Caco-2 (cell line): ENCODE data around the gene HDGF. TPM values are rescaled to one million over a fixed set of nuclear protein-coding genes. Genes with fewer than 3 reads are reported as not detected.

Experiments used
- BruUV-seq: library from RNA; stranded (reverse); fragments of 400-500 nt; replicated peaks from 2 replicates; lab custom pipeline; 2021; lab: Mats Ljungman, UMichigan
- CTCF ChIA-PET: fragments of 300-600 bp; sonication (Branson Sonifier 250); formaldehyde crosslinking; loops from one replicate; lab custom pipeline; 2022; ENCODE audit warnings: antibody characterized with exemption; lab: Charles Lee
- POLR2A ChIA-PET: fragments of 300-600 bp; sonication (Branson Sonifier 250); formaldehyde crosslinking; loops from one replicate; lab custom pipeline; 2022; ENCODE audit warnings: antibody characterized with exemption; lab: Charles Lee
- DNase-seq, 2 experiments: peaks; one replicate each; pipeline versions ENCODE4 v3.0.0 to v3.0.0-alpha.2; 2020 to 2022
- H3K27me3 ChIP-seq: replicated peaks from 2 replicates; pipeline ENCODE4 v1.6.0; 2011; ENCODE audit warnings: low read length; ENCODE audit not compliant: control insufficient read depth, insufficient read depth
- H3K36me3 ChIP-seq: 2 replicates; pipeline ENCODE4 v1.5.1; 2011; ENCODE audit warnings: low read length; ENCODE audit not compliant: control insufficient read depth, insufficient read depth
- H3K4me1 ChIP-seq: fragments of 250-450 bp; sonication (Bioruptor Pico); 2 replicates; pipeline ENCODE4 v1.5.1; 2020; ENCODE audit warnings: mild to moderate bottlenecking
- H3K4me3 ChIP-seq: 2 replicates; pipeline ENCODE4 v1.5.1; 2011; ENCODE audit warnings: low read depth, mild to moderate bottlenecking, control low read depth, low read length
- H3K9me3 ChIP-seq: fragments of 250-450 bp; sonication (Bioruptor Pico); 2 replicates; pipeline ENCODE4 v1.5.1; 2020; ENCODE audit warnings: mild to moderate bottlenecking, moderate library complexity
- H3K27ac Mint-ChIP-seq: one replicate; pipeline ENCODE4 v1.8.0; 2022; ENCODE audit warnings: mixed read lengths; ENCODE audit not compliant: unreplicated experiment
- H3K27me3 Mint-ChIP-seq: one replicate; pipeline ENCODE4 v1.8.0; 2022; ENCODE audit warnings: mixed read lengths; ENCODE audit not compliant: insufficient read depth, unreplicated experiment
- H3K36me3 Mint-ChIP-seq: one replicate; pipeline ENCODE4 v1.8.0; 2022; ENCODE audit warnings: mild to moderate bottlenecking, mixed read lengths; ENCODE audit not compliant: insufficient read depth, unreplicated experiment
- H3K4me1 Mint-ChIP-seq: one replicate; pipeline ENCODE4 v1.8.0; 2022; ENCODE audit warnings: low read depth, mixed read lengths; ENCODE audit not compliant: unreplicated experiment
- H3K4me3 Mint-ChIP-seq: one replicate; pipeline ENCODE4 v1.8.0; 2022; ENCODE audit warnings: mild to moderate bottlenecking, moderate library complexity, mixed read lengths; ENCODE audit not compliant: unreplicated experiment
- H3K9me3 Mint-ChIP-seq: one replicate; pipeline ENCODE4 v1.8.0; 2022; ENCODE audit warnings: mixed read lengths; ENCODE audit not compliant: unreplicated experiment
- intact Hi-C: fragments of 100-400 bp; cut with micrococcal nuclease; formaldehyde crosslinking; loops from one replicate; pipeline ENCODE4 v1.10.0; 2022; ENCODE audit not compliant: unreplicated experiment
- total RNA-seq: library from RNA; stranded (reverse); gene quantifications from 2 replicates; pipeline ENCODE4 v1.2.3, GENCODE V29; 2022
- TF ChIP-seq, protein P1 (sequence below), 2 experiments: fragments of 200-600 bp in 1 of 2; IDR thresholded peaks; 1 replicate in 1 of 2; 2 replicates in 1 of 2; pipeline versions ENCODE4 v1.5.1 to v1.8.0; 2011 to 2022; ENCODE audit warnings: antibody characterized with exemption in 1 of 2, control low read depth in 1 of 2, inconsistent platforms in 1 of 2, low read depth in 1 of 2, low read length in 1 of 2, mild to moderate bottlenecking in 1 of 2, moderate library complexity in 1 of 2; ENCODE audit not compliant: insufficient read depth in 1 of 2, severe bottlenecking in 1 of 2, unreplicated experiment in 1 of 2

The HDGF gene
- total RNA-seq, 1 experiment from 2014 or later, result 414 TPM

DNA sequence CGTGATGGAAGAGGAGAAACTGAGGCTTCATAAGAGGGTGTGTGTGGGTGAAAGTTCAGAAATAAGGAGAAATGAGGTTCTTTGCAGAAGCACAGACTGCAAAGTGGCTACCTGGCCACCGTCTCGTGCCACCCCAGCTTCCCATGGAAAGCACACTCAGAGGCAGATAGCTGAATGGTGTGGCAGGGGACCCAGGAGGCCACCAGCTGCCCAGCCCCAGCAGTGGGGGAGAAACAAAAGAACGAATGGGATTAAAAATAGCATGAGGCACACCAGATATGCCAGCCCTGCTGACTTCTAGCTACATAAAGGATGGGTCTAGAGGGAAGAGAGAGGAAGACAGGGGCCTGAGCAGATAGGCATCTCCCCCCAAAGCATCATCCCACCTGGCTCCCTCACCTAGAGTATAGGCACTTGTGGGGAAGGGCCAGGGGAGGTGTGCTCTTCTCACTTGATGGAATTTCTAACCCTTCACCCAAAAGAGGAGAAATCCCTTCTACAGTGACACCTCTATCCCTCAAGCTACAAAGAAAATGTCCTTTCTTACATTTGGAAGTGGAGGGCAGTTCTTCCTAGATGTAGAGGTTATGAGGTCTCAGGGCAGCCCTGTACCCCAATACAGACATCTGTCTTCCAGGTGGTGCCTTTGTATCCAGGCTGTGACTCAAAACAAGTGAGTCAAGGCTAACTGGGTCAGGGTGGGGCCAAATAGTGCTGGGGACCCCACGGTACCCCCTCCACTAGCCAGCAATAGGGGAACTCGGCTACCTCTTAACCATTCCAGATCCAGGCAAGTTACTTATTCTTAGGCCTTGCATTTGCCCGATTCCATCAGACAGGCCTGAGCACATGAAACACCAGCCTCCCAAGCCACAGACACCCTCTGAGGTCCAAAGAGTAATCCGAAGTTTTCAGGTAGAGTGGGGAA lies 3.5 kb downstream of the HDGF start:
- BruUV-seq, result no TSS peak
- CTCF ChIA-PET, result interaction anchor here (0.6 to 1.9 kb wide), 4 partner anchors 20 to 59 kb away, joined by 3 to 11 read pairs (median 10); partner anchors contain the start of genes ISG20L2 and METTL25B
- H3K36me3 ChIP-seq, result peaks cover 14% of the 10 kb centered on the region
- Mint-ChIP-seq H3K4me1 (peaks cover 34% of the 10 kb centered on the region), H3K27ac (peak overlapping the region; percentile 100), H3K4me3 (peak overlapping the region; percentile 79), H3K36me3 (peaks cover 62% of the 10 kb centered on the region), H3K9me3 (no peaks in the 10 kb centered on the region), H3K27me3 (no peaks in the 10 kb centered on the region)
- POLR2A ChIA-PET, result interaction anchor here (1.6 to 2.8 kb wide), 2 partner anchors 19 to 20 kb away, joined by 13 to 32 read pairs; partner anchors contain the start of genes ISG20L2, METTL25B and PRCC
- intact Hi-C loops, result loop anchor here (2.0 kb wide), 1 partner anchor 19 kb away; the partner anchor contains the start of genes ISG20L2 and METTL25B
- H3K27me3 ChIP-seq, result no peaks in the 10 kb centered on the region
- DNase-seq, result no peak
- peak overlapping the region; percentile 55 for H3K4me3 ChIP-seq
- peaks cover 42% of the 10 kb centered on the region for H3K4me1 ChIP-seq
- no peaks in the 10 kb centered on the region for H3K9me3 ChIP-seq
- TF ChIP-seq, protein P1, sequence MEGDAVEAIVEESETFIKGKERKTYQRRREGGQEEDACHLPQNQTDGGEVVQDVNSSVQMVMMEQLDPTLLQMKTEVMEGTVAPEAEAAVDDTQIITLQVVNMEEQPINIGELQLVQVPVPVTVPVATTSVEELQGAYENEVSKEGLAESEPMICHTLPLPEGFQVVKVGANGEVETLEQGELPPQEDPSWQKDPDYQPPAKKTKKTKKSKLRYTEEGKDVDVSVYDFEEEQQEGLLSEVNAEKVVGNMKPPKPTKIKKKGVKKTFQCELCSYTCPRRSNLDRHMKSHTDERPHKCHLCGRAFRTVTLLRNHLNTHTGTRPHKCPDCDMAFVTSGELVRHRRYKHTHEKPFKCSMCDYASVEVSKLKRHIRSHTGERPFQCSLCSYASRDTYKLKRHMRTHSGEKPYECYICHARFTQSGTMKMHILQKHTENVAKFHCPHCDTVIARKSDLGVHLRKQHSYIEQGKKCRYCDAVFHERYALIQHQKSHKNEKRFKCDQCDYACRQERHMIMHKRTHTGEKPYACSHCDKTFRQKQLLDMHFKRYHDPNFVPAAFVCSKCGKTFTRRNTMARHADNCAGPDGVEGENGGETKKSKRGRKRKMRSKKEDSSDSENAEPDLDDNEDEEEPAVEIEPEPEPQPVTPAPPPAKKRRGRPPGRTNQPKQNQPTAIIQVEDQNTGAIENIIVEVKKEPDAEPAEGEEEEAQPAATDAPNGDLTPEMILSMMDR (IDR thresholded peaks at IDR 0.05; ENCODE audit: insufficient read depth in 1 of 2, low read depth in 1 of 2, low read length in 1 of 2, severe bottlenecking in 1 of 2, unreplicated experiment in 1 of 2), result no peak

DNA sequence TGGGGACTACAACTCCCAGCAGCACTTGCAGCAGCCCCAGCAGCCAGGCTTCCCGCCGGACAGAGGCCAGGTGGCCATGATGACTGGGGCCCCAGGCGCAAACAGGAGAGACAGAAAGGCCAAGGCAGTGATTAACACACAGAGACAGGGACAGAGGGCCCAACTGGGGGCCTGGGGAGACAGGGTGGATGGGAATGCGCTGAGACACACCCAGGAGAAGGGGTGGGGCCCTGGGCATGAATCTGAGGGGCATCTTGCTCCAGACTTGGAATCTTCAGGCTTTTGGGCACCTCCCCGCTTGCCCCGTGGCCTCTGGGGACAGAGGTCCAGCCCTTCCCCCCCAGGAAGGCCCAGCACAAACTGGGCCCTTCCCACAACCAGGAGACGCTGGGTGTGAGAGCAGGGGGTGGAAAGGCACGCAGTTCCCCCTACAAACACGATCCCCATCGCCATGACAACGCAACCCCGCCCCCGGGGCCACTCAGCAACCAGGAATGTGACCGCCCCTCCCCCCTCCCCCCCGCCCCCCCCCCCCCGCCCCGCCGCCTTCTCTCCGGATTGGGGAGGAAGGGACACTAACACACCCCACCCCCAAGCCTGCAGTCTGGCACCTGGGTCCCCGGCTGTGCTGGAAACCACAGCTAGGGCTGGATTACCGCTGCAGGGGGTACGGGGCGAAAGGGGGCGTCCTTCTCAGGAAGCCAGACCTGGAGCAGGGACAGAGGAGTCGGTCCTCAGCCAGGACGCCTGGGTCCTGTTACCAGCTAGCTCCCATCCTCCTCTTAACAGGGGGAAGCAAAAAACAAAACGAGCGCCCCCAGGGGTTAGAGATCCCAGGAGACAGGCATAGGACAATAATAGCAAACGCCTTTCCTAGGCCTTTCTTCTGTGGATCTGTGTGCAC lies 4.5 kb downstream of the HDGF start:
- POLR2A ChIA-PET, result interaction anchor here (0.6 to 2.8 kb wide), 6 partner anchors 13 to 243 kb away, joined by 3 to 32 read pairs (median 4); partner anchors contain the start of genes ISG20L2, METTL25B and PRCC

More for the DNA sequence above, 4.5 kb downstream of the HDGF start:
- Mint-ChIP-seq H3K27ac (peak overlapping the region; percentile 100), H3K27me3 (no peaks in the 10 kb centered on the region), H3K9me3 (no peaks in the 10 kb centered on the region), H3K4me3 (peak overlapping the region; percentile 79), H3K4me1 (peaks cover 33% of the 10 kb centered on the region), H3K36me3 (peaks cover 73% of the 10 kb centered on the region)
- intact Hi-C loops, result loop anchor here (1.0 to 2.0 kb wide), 2 partner anchors 18 to 20 kb away; partner anchors contain the start of genes ISG20L2, METTL25B and PRCC
- Histone ChIP-seq H3K27me3 (no peaks in the 10 kb centered on the region), H3K9me3 (no peaks in the 10 kb centered on the region), H3K36me3 (peaks cover 15% of the 10 kb centered on the region), H3K4me1 (peaks cover 38% of the 10 kb centered on the region), H3K4me3 (peak overlapping the region; percentile 47)
- DNase-seq, result peak; percentile 98
- CTCF ChIA-PET, result interaction anchor here (1.5 to 1.9 kb wide), 3 partner anchors 19 to 57 kb away, joined by 10 to 11 read pairs (median 10); partner anchors contain the start of genes ISG20L2 and METTL25B
- no TSS peak for BruUV-seq
- TF ChIP-seq, protein P1 (IDR thresholded peaks at IDR 0.05; ENCODE audit: insufficient read depth in 1 of 2, low read depth in 1 of 2, low read length in 1 of 2, severe bottlenecking in 1 of 2, unreplicated experiment in 1 of 2), result peak; percentile 14 to 35
